HEK293 (cell line): ENCODE measurements around the gene RABEPK.

ENCODE experiments used
- CTCF ChIA-PET: fragments of 350-600 bp; formaldehyde crosslinking; extraction: SDS; loops from one replicate; lab custom pipeline; 2021; ENCODE audit warnings: antibody characterized with exemption; lab: Yijun Ruan, JAX
- POLR2A ChIA-PET: fragments of 300-600 bp; formaldehyde crosslinking; extraction: SDS; loops from one replicate; lab custom pipeline; 2020; ENCODE audit warnings: antibody characterized with exemption, inconsistent platforms; lab: Yijun Ruan, JAX
- H3K27ac ChIP-seq: fragments of 200-500 bp; sonication (Bioruptor generic); 2 replicates; pipeline ENCODE4 v1.5.1; 2014; ENCODE audit warnings: low read depth, low read length, control low read depth, inconsistent platforms; ENCODE audit errors: extremely low read depth
- H3K36me3 ChIP-seq, 2 experiments: fragments of 200-500 bp in 1 of 2; sonication (Bioruptor generic) in 1 of 2; 1 replicate in 1 of 2; 2 replicates in 1 of 2; pipeline ENCODE4 v1.5.1; 2014 to 2017; ENCODE audit warnings: inconsistent platforms in 2 of 2, low read length in 2 of 2; ENCODE audit not compliant: control insufficient read depth in 2 of 2, insufficient read depth in 1 of 2
- H3K4me1 ChIP-seq: fragments of 200-500 bp; sonication (Bioruptor generic); 2 replicates; pipeline ENCODE4 v1.5.1; 2014; ENCODE audit warnings: mild to moderate bottlenecking, low read length, inconsistent platforms; ENCODE audit not compliant: control insufficient read depth, insufficient read depth
- H3K4me3 ChIP-seq: 2 replicates; pipeline ENCODE4 v1.5.1; 2011; ENCODE audit warnings: low read depth, mild to moderate bottlenecking, control low read depth, low read length, moderate library complexity
- H3K9me3 ChIP-seq: fragments of 200-500 bp; sonication (Bioruptor generic); 2 replicates; pipeline ENCODE4 v1.5.1; 2014; ENCODE audit warnings: low read depth, low read length, inconsistent platforms; ENCODE audit not compliant: control insufficient read depth, insufficient read depth
- GLI2 ChIP-seq: fragments of 450-650 bp; formaldehyde crosslinking; IDR thresholded peaks from 2 replicates; pipeline ENCODE4; 2017; ENCODE audit warnings: missing biosample characterization, missing genetic modification characterization, low read depth, borderline replicate concordance
- REPIN1 ChIP-seq: fragments of 450-650 bp; formaldehyde crosslinking; IDR thresholded peaks from 2 replicates; pipeline ENCODE4 v1.5.1; 2017; ENCODE audit warnings: missing biosample characterization, missing genetic modification characterization, low read depth
- YY1 ChIP-seq: fragments of 450-650 bp; formaldehyde crosslinking; IDR thresholded peaks from 2 replicates; pipeline ENCODE4 v1.5.1; 2018; ENCODE audit warnings: missing biosample characterization, missing genetic modification characterization
- ZBTB10 ChIP-seq: fragments of 450-650 bp; formaldehyde crosslinking; IDR thresholded peaks from 2 replicates; pipeline ENCODE4 v1.5.1; 2016; ENCODE audit warnings: missing biosample characterization, missing genetic modification characterization
- ZBTB11 ChIP-seq: fragments of 450-650 bp; formaldehyde crosslinking; conservative IDR thresholded peaks from 2 replicates; pipeline ENCODE4 v1.5.1; 2016; ENCODE audit warnings: low read depth, missing biosample characterization, missing genetic modification characterization
- ZBTB17 ChIP-seq: fragments of 450-650 bp; formaldehyde crosslinking; IDR thresholded peaks from 2 replicates; pipeline ENCODE4 v1.5.1; 2016; ENCODE audit warnings: missing biosample characterization, missing genetic modification characterization
- ZBTB26 ChIP-seq: fragments of 450-650 bp; formaldehyde crosslinking; optimal IDR thresholded peaks from 2 replicates; pipeline ENCODE3; 2016; ENCODE audit warnings: missing biosample characterization, mild to moderate bottlenecking, missing genetic modification characterization
- ZNF148 ChIP-seq: fragments of 450-650 bp; formaldehyde crosslinking; IDR thresholded peaks from 2 replicates; pipeline ENCODE4 v1.5.0; 2017; ENCODE audit warnings: missing biosample characterization, missing genetic modification characterization, borderline replicate concordance
- ZNF155 ChIP-seq: fragments of 450-650 bp; formaldehyde crosslinking; IDR thresholded peaks from 2 replicates; pipeline ENCODE4 v1.5.1; 2016; ENCODE audit warnings: missing biosample characterization, missing genetic modification characterization
- ZNF174 ChIP-seq: fragments of 450-650 bp; formaldehyde crosslinking; IDR thresholded peaks from 2 replicates; pipeline ENCODE4 v1.5.0; 2017; ENCODE audit warnings: missing biosample characterization, mild to moderate bottlenecking, missing genetic modification characterization
- ZNF18 ChIP-seq: fragments of 450-650 bp; formaldehyde crosslinking; IDR thresholded peaks from 2 replicates; pipeline ENCODE4 v1.5.1; 2016; ENCODE audit warnings: missing biosample characterization, missing genetic modification characterization
- ZNF19 ChIP-seq: fragments of 450-650 bp; formaldehyde crosslinking; IDR thresholded peaks from 2 replicates; pipeline ENCODE4; 2016; ENCODE audit warnings: missing biosample characterization, missing genetic modification characterization, low read depth
- ZNF223 ChIP-seq: fragments of 450-650 bp; formaldehyde crosslinking; IDR thresholded peaks from 2 replicates; pipeline ENCODE4 v1.5.1; 2016; ENCODE audit warnings: missing biosample characterization, missing genetic modification characterization
- ZNF23 ChIP-seq: fragments of 450-650 bp; formaldehyde crosslinking; IDR thresholded peaks from 2 replicates; pipeline ENCODE4 v1.5.1; 2016; ENCODE audit warnings: missing biosample characterization, missing genetic modification characterization, borderline replicate concordance
- ZNF239 ChIP-seq: fragments of 450-650 bp; formaldehyde crosslinking; IDR thresholded peaks from 2 replicates; pipeline ENCODE4 v1.5.1; 2016; ENCODE audit warnings: missing biosample characterization, missing genetic modification characterization
- ZNF274 ChIP-seq, 2 experiments: fragments of 200-500 bp in 1 of 2; fragments of 450-650 bp in 1 of 2; sonication (Bioruptor generic) in 1 of 2; formaldehyde crosslinking in 1 of 2; IDR thresholded peaks; 2 replicates each; pipeline versions ENCODE4 v1.5.1 to v1.6.1; 2014 to 2016; ENCODE audit warnings: borderline replicate concordance in 1 of 2, inconsistent platforms in 1 of 2, low read length in 1 of 2, missing biosample characterization in 1 of 2, missing genetic modification characterization in 1 of 2
- ZNF302 ChIP-seq: fragments of 450-650 bp; formaldehyde crosslinking; IDR thresholded peaks from 2 replicates; pipeline ENCODE4 v1.5.1; 2016; ENCODE audit warnings: missing biosample characterization, missing genetic modification characterization, low read depth
- ZNF549 ChIP-seq: fragments of 450-650 bp; IDR thresholded peaks from 2 replicates; pipeline ENCODE4 v1.5.1; 2018; ENCODE audit warnings: missing biosample characterization, missing genetic modification characterization, mild to moderate bottlenecking, inconsistent platforms, moderate library complexity
- ZNF580 ChIP-seq: fragments of 450-650 bp; formaldehyde crosslinking; IDR thresholded peaks from 2 replicates; pipeline ENCODE4 v1.5.1; 2016; ENCODE audit warnings: missing biosample characterization, missing genetic modification characterization
- ZNF626 ChIP-seq: fragments of 450-650 bp; sonication (Bioruptor Pico); formaldehyde crosslinking; IDR thresholded peaks from 2 replicates; pipeline ENCODE4 v1.5.1; 2018; ENCODE audit warnings: missing biosample characterization, missing genetic modification characterization, inconsistent platforms
- ZNF629 ChIP-seq: fragments of 450-650 bp; formaldehyde crosslinking; IDR thresholded peaks from 2 replicates; pipeline ENCODE4 v1.5.1; 2017; ENCODE audit warnings: missing biosample characterization, missing genetic modification characterization

RABEPK gene

GRCh38 chr9:125238127-125238914 is 38.0 kb downstream of the RABEPK start:
- H3K36me3 ChIP-seq, result peaks cover 13 to 70% of the 10 kb centered on the region in 2 experiments; a peak in 2 of 3 replicates
- H3K9me3 ChIP-seq, result no peaks in the 10 kb centered on the region
- CTCF ChIA-PET, result interaction anchor here (0.6 to 1.2 kb wide), 2 partner anchors 94 to 564 kb away, joined by 4 read pairs; no protein-coding TSS in a partner anchor
- no peak overlapping the region for H3K27ac ChIP-seq
- no peak overlapping the region for H3K4me3 ChIP-seq
- H3K4me1 ChIP-seq, result no peaks in the 10 kb centered on the region
- no peak for TF ChIP-seq GLI2 (tag by site-specific recombination)
- no peak for TF ChIP-seq ZNF580
- TF ChIP-seq ZNF23, result no peak
- no peak for TF ChIP-seq ZNF18 (tag by site-specific recombination)
- no peak for TF ChIP-seq ZNF549 (tag by site-specific recombination)
- no peak for TF ChIP-seq REPIN1 (tag by site-specific recombination)
- TF ChIP-seq ZNF155, result no peak
- no peak for TF ChIP-seq YY1 (tag by site-specific recombination)
- TF ChIP-seq ZNF174 (tag by site-specific recombination), result no peak
- TF ChIP-seq ZNF274 (IDR thresholded peaks at IDR 0.05; ENCODE audit: low read length), result no peak
- TF ChIP-seq ZNF274 (tag by site-specific recombination; IDR thresholded peaks at IDR 0.05; ENCODE audit: borderline replicate concordance), result no peak
- no peak for TF ChIP-seq ZBTB17 (tag by site-specific recombination)
- no peak for TF ChIP-seq ZNF223 (tag by site-specific recombination)
- POLR2A ChIA-PET, result interaction anchor here (0.9 to 1.2 kb wide), 2 partner anchors 10 to 77 kb away, joined by 3 read pairs; no protein-coding TSS in a partner anchor

- ChIA-PET CTCF (interaction anchor here (1.2 kb wide), 1 partner anchor 95 kb away, joined by 4 read pairs; no protein-coding TSS in a partner anchor), POLR2A (interaction anchor here (1.2 kb wide), 1 partner anchor 76 kb away, joined by 3 read pairs; no protein-coding TSS in a partner anchor)
- Histone ChIP-seq H3K4me1 (no peaks in the 10 kb centered on the region), H3K27ac (no peak overlapping the region), H3K9me3 (no peaks in the 10 kb centered on the region), H3K36me3 (peaks cover 13 to 65% of the 10 kb centered on the region in 2 experiments; a peak in 2 of 3 replicates), H3K4me3 (no peak overlapping the region)
- no peak for TF ChIP-seq ZNF19 (tag by site-specific recombination)
- TF ChIP-seq ZNF302 (tag by site-specific recombination), result no peak
- TF ChIP-seq ZBTB26 (tag by site-specific recombination), result no peak
- no peak for TF ChIP-seq ZBTB11 (tag by site-specific recombination)
- no peak for TF ChIP-seq ZNF626 (tag by site-specific recombination)
- no peak for TF ChIP-seq ZNF629 (tag by site-specific recombination)
- TF ChIP-seq ZNF239 (tag by site-specific recombination), result no peak
- no peak for TF ChIP-seq ZNF148 (tag by site-specific recombination)
- no peak for TF ChIP-seq ZBTB10 (tag by site-specific recombination)
Observed at GRCh38 chr9:125238915-125239446, 38.6 kb downstream of the RABEPK start.
